NCI-H1417 treated with DMSO at 0.1 percent for 48 hours (cell line): Measurements from ENCODE around the gene PGK2.

Source experiments
- DNase-seq: peaks from one replicate; lab custom pipeline; 2025; lab: John Stamatoyannopoulos, UW

The PGK2 gene

DNA sequence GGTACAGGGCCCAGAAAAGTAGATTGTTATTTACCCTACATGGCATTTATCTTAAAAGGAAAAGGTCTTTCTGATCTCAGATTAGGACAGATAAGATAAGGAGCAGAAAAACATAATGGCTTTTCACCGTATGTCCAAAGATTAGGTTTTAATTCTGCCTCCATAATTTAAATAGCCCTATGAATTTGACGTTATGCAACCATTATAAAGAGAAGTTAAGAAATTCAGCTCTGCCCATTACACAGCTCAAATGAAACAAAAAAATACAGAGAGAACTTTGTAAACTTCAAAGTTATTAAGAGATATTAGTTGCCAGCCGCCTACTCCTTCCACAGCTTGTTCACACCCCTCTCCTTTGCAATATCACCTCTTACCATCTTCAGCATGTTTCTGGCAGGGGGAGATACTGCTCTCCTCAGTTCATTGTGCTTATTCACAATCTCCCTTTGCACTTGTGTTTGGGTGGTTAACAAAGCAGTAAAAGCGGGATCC lies 51.0 kb downstream of the PGK2 start:
- no peak for DNase-seq
